Activated CD8-positive, alpha-beta memory T cell treated with anti-CD3 and anti-CD28 coated beads for 48 hours (primary cell): ENCODE results near the gene MAPK8.

Experiments used
- DNase-seq, 3 experiments: peaks; one replicate each; pipeline ENCODE4 v3.0.0-alpha.2; 2020; ENCODE audit warnings: low read depth in 2 of 3, low spot score in 2 of 3

Gene MAPK8

DNA sequence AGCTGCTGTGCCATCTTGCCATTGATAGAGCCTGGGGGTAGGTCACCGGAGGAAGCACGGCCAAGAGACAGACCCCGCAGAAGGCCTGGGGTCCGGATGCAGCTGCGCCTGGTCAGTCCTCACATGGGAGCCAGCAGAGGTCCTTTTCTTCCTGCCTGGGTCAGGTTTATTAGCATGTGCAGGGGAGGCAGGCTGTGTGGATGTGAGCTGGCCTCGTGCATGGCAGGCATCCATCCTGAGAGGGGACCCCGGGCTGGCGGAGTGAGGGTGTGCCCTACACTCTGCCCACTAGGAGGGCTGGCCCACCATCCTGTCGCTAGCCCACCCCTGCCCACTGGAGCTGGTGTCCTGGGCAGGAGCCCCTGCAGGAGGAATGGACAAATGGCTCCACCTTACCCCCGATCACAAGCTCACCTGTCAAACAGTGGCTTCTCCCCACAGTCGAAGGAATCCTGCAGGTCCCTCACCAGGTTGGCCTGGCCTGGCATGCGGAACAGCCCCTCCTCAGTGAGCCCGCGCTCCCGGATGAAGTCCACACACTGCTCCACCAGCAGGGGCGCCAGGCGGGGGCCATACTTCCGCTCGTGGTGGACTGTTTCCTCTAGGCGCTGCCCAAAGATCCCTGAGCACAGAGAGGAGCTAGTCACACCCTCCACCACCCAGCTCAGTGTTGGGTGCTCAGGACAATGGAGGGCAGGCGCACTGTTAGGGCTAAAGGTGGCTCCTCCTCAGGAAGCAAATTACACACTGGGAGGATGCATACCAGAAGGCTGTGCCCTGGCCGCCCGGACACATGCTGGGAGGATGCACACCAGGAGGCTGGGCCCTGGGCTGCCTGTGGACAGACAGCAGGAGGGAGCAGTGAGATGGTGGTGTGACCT is 153.0 kb downstream of the MAPK8 start:
- no peak for DNase-seq

DNA sequence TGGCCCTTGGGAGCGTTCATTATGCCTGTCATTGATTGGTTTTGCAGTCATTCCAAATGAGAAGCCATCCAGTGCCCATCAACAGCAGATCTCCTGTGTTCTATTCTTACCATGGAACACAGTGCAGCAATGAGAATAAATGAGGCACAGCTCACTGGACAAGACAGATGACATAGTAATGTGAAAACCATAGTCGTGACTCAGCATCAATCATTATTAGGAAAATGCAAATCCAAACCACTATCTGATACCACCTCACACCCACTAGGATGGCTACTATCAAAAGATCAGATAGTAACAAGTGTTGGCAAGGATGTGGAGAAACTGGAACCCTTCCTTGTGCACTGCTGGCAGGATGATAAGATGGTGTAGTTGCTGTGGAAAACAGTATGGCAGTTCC is 153.7 kb downstream of the MAPK8 start:
- no peak for DNase-seq

DNA sequence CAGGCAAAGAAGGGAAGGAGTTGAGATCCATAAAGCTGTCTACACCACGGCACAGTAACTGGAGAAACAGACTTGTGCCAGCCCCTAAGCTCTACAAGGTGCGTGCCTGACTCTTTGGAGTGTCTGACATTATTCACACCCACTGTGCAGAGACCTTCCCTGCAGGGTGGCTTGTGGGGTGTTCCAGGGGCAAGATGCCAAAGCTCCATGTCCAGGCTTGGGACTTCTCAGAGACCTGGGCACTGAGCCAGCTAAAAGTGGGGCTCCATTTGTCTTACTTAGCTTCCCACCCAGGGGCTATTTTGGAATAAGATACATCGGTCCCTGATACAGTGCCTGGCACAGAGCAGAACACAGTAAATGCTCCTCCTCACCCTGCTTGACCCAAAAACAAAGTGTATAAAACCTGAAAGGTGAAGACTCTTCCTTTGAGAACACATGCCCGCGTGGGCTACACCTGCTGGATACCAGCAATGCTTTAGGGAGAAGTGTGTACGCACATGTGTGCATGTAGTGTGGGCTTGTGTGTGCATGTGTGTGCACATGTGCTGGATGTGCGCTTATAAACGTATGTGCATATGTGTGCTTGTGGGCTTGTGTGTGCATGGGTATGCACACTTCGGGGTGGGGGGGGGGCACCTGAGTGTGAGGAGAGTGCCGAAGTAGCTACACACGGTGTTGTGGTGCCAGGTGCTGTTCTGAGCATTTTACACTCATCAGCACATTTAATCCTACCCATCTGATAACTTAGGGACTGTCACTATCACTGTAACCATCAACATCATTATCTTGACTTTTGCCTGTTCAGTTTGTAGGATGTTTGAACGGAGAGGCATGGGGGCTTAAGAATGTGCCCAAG is 155.4 kb downstream of the MAPK8 start:
- no peak for DNase-seq

DNA sequence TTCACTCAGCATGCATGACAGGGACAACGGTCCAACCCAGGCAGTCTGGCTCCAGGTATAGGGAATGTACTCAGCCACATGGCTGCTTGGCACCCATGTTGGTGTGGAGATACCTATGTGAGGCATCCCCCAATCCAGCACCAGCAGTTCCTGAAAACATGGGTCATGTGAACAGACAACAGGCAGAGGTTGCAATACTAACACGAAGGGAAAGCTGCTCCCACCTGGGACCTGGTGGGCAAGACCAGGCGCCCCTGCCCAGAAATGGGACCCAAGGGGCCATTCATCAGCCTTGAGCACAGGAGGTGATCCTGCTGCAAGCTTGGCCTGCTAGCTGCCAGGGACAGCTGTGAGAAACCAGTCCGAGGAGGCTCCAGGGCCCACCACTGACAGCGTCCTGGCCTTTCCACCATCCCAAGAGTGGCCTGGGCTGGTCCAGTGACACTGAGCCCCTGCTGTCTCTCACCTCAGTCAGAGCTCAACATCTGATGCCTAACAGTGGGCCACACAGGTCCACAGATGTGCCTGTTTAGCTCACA is 156.1 kb downstream of the MAPK8 start:
- no peak for DNase-seq

DNA sequence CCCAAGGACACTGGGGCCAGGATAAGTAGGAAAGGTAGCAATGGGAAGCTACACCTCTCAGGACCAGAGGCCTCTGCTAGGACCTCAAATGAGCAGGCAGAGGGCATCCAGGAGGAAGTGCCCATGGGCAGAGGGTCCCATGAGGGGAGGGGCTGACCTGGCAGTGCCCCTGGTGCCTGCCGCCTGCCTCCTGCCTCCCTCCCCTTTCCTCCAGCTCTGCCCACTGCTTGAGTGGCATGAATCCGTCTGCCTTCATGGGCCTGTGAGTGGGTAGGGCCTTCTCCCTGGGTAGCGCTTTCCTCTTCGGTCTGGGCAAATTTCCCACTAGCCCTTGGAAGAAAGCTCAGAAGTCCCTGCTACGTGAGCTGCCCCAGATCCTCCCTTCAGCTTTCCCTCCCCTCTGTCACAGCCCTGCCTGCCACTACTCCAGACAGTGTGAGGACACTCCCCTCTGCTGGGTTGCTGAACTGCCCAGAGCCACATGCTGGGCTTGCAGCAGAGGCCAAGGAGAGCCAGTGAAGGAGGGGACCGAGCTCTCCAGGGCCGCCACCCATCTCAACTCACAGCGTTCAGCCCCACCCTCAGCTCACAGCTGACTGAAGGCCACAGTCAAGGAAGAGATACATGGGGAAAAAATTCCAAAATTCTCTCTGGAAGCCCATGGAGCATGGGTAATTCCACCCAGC is 157.0 kb downstream of the MAPK8 start:
- DNase-seq: no peak

DNA sequence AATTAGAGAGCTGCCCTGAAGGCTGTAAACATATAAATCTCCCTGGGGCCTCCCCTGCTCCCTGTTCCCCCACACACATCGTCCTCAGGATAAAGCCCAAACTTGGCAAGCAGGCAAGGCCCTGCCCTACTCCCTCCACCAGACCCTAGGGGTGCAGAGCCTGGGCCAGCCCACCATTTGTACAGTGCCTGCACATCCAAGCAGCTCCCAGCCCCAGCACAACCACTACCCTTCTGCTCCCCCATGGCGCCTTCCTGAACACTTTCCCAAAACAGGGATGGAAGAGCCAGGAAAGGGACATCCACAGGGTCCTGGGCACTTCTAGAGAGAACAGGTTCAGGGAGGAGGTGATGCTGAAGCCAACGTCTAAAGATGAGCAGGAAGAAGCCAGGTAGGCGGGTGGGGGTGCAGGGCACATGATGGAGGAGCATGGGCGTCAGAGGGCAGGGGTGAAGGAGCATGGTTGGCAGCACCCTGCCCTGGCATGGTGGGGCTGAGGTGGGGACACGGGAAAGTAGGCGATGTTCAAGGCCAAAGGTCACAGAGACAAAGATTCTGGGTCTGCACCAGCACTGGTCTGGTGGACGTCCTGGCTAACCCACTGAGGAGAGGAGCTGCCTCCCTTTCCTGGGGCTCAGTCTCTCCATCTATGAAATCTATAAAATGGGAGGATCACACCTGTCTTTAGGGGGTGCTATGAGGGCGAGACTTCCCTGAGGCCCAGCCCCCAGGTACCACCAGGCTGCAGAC is 157.8 kb downstream of the MAPK8 start:
- DNase-seq: no peak

DNA sequence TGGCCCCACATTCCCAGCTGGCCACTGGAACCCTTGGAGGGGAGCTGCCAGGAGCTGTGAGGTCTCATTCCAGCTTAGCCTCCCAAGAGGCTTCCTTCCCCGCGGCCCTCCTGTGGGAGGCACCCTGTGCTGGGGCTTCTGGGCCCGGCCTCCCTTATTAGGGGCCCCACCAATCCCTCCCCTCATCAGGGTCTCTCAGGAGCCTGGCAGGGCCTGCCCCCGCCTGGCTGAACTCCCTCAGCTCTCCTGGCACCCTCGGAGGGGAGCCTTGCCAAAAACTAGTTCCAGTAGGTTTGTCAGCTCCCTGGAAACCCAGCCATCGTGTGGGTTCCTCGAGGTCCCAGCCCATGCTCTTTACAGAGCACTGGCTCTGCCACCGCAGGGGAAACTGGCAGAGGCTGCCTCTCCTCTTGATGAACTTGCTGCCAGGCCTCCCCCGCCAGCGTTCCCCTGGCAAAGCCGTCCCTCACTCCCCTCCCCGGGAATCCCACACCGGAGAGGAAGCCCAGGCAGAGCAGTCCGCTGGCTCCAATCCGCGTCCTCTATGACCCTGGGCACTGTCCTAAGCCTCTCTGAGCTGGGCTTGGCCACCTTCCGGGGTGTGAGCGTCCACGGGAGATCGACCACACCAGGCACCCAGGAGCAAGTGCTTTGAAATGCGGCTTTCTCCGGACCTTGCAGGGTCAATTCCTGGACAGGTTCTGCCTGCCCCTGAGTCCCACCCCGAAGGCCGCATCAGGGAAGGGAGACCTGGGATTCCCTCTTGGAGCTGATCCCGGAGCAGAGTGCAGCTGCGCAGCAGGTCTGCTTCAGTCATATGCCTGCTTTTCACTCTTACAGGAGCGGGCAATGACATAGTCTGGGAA is 158.6 kb downstream of the MAPK8 start:
- DNase-seq: no peak

- no peak for DNase-seq
These were observed 159.5 kb downstream of the MAPK8 start for GRCh38 chr10:48465860-48466521.

DNA sequence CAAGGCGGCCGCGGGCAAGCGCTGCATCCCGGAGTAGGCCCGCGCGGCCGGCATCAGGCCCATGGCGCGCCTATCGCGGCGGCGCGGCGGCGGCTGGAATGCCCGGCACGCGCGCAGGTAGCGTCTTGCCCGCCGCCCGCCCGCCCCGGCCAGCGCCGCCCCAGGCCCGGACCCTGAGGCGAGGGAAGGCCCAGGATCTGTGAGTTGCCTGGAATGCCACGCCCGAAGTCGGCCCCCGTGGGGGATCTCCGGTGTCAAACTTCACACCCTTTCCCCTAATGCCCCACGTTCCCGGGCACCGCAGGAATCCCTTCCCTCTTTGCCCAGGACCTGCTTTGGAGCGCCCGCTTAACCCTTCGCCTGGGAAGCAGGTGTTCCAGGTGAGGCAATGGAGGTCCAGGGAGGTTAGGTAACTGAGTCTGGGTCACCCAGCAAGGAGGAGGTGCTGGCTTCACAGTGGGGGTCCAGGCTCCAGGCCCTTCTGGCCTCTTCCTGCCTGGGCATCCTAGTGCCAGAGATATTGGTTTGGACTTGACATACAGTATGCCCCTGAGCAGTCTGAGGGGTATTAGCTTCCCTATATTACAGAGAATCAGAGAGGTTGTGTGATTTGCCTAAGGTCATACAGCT is 160.2 kb downstream of the MAPK8 start:
- DNase-seq: no peak

DNA sequence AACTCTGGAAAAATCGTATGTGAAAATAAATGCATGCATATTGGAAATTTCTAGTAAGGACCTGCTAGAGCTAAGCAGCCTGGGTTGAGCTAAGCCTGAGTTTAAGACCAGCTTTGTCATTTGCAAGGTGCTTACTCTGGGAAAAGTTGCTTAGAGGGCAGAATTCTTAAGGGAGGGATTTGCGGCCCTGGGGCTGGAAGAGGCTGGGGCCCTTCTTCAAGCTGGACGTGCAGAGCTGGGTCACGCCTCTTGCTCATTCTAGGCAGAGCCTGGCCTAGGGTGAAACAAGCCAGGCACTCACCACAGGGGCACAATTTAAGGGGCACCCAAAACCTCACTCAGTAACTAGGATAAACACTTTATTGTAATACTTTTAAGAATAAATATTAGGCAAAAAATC is 161.2 kb downstream of the MAPK8 start:
- DNase-seq: no peak

GRCh38 chr10:48468130-48468790 is 161.8 kb downstream of the MAPK8 start:
- no peak for DNase-seq

DNA sequence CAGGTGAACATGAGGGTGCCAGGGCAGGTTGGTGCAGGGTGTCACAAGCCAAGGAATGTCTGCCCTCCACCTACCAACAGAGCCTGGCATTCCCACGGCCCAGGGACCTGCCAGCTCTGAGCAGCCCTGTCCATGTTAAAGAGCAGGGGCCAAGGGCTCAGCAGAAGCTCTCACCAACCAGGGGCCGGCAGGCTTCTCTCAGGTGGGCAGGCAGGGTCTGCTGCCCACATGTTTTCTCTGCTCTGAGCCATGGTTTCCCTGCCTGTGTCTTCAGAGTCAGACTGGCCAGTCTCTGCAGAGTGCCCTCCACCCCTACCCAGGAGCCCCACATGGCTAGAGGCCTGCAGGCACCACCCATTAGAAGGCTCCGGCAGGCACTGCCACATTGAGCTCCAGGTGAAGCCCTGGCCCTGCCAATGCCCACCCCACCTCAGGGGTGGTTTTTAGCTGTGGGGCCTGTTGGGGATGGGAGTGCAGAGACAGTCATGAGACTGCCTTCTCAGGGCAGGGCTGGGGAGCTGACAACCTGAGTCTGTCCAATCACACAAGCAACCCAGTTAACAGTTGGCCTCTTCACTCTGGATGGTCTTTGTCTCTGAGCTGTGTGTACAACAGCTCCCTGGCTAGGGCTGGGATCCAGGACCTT is 162.5 kb downstream of the MAPK8 start:
- DNase-seq: no peak

DNA sequence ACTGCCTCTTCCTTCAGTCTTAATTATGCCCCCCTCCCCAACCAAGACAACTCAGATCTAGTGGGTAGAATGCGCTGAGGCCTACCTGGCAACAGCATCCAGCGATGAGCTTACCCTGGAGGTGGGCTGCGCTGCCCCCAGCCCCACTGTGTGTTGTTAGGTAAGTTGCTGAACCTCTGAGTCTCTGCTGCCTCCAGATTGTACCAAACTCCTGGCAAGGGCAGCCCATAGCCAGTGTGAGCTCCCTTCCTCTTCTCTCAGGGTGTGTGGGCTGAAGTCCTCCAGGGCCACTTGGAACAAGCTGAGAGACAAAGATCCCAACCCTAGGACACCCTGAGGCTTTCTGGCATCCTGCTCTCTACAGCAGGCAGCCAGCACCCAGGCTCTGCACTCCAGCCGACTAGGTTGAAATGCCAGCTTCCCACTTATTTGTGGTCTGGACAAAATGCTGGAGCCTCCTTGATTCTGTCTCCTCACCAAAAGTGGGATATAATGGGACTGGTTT is 163.1 kb downstream of the MAPK8 start:
- DNase-seq: no peak

- DNase-seq: no peak
These were observed 163.8 kb downstream of the MAPK8 start for GRCh38 chr10:48470115-48470892.

DNA sequence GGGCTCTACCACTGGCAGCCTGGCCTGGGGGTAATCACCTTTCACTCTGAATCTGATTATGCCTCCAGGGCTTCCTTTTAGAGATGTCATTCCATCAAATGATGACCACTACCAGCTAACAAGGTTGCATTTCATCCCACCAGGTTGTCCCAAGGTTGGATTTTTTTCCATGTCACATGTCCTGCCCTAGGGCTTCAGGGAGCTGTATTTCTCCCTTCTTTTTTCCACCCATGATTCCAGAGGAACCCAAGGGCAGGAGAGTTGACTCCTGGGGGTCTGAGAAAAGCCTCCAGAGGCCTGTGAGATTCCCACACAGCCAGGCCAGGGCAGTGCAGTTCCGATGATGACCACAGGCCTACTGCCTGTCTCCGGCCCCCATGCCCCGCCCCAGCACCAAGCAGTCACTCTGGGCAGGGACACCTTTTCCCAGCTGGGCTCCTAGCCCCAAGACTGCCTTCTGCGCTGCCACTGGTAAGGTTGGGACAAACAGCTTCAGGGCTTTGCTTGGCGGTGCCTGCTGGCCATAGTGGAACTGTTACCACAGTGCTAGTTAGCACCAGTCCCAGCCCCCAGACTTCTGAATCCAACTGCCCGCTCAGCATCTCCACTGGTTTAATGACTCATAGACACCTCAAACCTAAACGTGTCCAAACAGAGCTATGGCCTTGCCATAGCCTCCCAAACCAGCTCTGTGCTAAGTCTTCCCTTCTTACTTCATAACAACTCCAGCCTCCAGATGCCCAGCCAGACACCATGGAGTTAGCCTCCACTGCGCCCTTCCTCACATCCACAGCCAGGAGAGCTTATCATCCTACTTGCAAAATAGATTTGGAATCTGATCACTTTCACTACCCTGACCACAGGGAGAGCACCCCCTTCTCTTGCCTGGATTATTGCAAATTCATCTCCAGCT is 164.7 kb downstream of the MAPK8 start:
- DNase-seq: no peak
